DMS 273 (cell line): ENCODE results near the gene HOXC13.

Experiments used
- DNase-seq: peaks from one replicate; lab custom pipeline; 2025; ENCODE audit not compliant: unreplicated experiment; lab: John Stamatoyannopoulos, UW

Gene HOXC13

GRCh38 chr12:53994264-53995001 lies 55.8 kb downstream of the HOXC13 start:
- DNase-seq, result no peak

- DNase-seq, result no peak
Measured at GRCh38 chr12:53995002-53995377, 56.4 kb downstream of the HOXC13 start.

- no peak for DNase-seq
Measured at GRCh38 chr12:53995378-53996239, 57.0 kb downstream of the HOXC13 start.
